ENCODE results near the gene ACO2. TPM values are rescaled to one million over a fixed set of nuclear protein-coding genes. Genes with fewer than 3 reads are reported as not detected.

ACO2 gene
- total and polyA plus RNA-seq, 10 of the 15 experiments (the other 5 are each of a cell fraction or from before 2014, with no cell fraction given), result 21.4 to 214 (median 88.5) TPM

GRCh38 chr22:41564563-41564962 is 95.6 kb downstream of the ACO2 start:
- H3K27ac ChIP-seq (ENCODE audit: control insufficient read depth, insufficient read depth), result no peak overlapping the region
- TF ChIP-seq ZBTB40 (IDR thresholded peaks at IDR 0.05; ENCODE audit: borderline replicate concordance) (no peak), NR2F1 (conservative IDR thresholded peaks at IDR 0.05) (no peak), RB1 (IDR thresholded peaks at IDR 0.05; ENCODE audit: borderline replicate concordance) (no peak), IRF4 (IDR thresholded peaks at IDR 0.05; ENCODE audit: low read depth, low read length) (no peak), SREBF2 (IDR thresholded peaks at IDR 0.05; ENCODE audit: low read length) (no peak)
- in situ Hi-C loops (cut with MboI) (no loop called here), intact Hi-C loops (cut with micrococcal nuclease; ENCODE audit: unreplicated experiment) (no loop called here)
- ChIA-PET SMC1A (ENCODE audit: uncharacterized antibody, unreplicated experiment) (no interaction called here), POLR2A (interaction anchor here (0.6 to 0.7 kb wide), 3 partner anchors 63 to 348 kb away, joined by 3 to 6 read pairs (median 4); no protein-coding TSS in a partner anchor), RAD21 (ENCODE audit: unreplicated experiment) (no interaction called here), CTCF (no interaction called here)
- no peaks in the 10 kb centered on the region for H4K20me1 ChIP-seq (ENCODE audit: control insufficient read depth, insufficient read depth)
- DNase-seq (ENCODE audit: low read depth, low spot score) (no peak), ATAC-seq (no peak), FAIRE-seq (no peak)
- peaks cover 0 to 5% of the 10 kb centered on the region in 2 experiments; a peak in 3 of 4 replicates for H3K27me3 ChIP-seq (replicated peaks in 1 of 2; ENCODE audit: control insufficient read depth in 2 of 2, insufficient read depth in 2 of 2, low read length in 1 of 2)
- H3K4me2 ChIP-seq (ENCODE audit: control insufficient read depth, insufficient read depth), result no peak overlapping the region
- no peaks in the 10 kb centered on the region for H3K4me1 ChIP-seq (ENCODE audit: control insufficient read depth, insufficient read depth, low read length)
- no peak overlapping the region for H3K9ac ChIP-seq (ENCODE audit: control insufficient read depth, insufficient read depth, low read length)
- H3K79me2 ChIP-seq (ENCODE audit: control insufficient read depth, insufficient read depth, low read length), result no peaks in the 10 kb centered on the region
- H3K4me3 ChIP-seq, result no peak overlapping the region
- H3K9me3 ChIP-seq (replicated peaks; ENCODE audit: control insufficient read depth, insufficient read depth, low read length), result no peaks in the 10 kb centered on the region
- H2AFZ ChIP-seq (ENCODE audit: control insufficient read depth, low read depth, low read length), result no peak overlapping the region
- no TSS peak for BruUV-seq (replicated peaks)
- H3K36me3 ChIP-seq (ENCODE audit: control insufficient read depth in 2 of 2, insufficient read depth in 2 of 2, low read length in 1 of 2), result no peaks in the 10 kb centered on the region
- WGBS (ENCODE audit: insufficient coverage, insufficient replicate concordance, low lambda C conversion rate, missing lambda C conversion rate), result 36% methylated on average over 8 of the region's 8 CpGs

Measured in GM12878 (cell line).